NCI-H524 (cell line): ENCODE data around the gene FSIP1.

Experiments
- DNase-seq, 2 experiments: peaks; one replicate each; lab custom pipeline; 2025; lab: John Stamatoyannopoulos, UW

FSIP1 gene

DNA sequence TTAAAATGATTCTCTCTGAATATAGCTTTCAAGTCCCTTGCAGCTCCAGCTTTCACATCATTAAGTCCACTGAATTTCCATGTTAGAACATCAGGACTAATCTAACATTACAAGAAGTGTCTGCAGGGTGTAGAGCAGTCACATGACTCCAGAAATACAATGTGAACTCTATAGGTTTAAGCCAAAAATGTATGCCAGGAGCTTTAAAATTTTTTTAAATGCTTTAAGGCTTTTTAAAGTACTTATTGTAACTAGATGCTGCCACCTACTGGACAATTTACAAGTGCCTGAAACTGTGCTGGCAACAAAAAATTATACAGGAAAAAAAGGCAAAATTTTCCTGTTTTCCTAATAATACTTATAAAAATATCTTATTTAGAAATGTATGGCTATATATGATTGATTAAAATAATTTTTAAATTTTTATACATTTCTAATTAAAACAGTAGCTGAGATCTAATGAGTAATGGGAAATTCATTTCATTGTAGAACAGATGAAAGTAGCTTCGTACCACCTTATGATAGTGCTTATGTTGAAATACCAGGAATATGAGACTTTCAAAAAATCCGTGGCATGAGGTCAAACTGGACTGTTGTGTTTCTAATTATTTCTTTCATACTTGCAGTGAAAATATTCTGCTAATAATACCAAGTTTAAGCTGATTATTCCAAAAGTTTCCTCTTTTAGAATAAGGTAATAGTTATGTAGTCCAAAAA, 25.7 kb downstream of the FSIP1 start:
- peak in 1 of 2 experiments; percentile 66 for DNase-seq

DNA sequence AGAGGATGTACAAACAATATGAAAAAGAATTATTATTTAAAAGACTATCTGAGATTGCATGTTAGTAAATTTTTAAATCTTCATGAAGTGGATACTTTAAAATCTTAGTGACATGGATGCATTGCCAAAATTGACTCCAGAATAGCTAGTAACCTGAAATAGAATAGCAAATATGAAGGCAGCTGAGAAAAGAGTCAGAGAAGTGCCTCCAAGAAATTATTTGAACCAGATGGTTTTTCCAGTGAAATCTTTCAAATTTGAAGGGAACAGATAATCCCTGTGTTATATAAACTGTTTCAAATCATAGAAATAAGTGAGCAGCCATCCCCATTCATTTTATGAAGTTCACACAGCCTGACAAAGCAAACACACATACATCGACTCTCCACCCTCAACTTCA, 29.6 kb downstream of the FSIP1 start:
- no peak for DNase-seq

DNA sequence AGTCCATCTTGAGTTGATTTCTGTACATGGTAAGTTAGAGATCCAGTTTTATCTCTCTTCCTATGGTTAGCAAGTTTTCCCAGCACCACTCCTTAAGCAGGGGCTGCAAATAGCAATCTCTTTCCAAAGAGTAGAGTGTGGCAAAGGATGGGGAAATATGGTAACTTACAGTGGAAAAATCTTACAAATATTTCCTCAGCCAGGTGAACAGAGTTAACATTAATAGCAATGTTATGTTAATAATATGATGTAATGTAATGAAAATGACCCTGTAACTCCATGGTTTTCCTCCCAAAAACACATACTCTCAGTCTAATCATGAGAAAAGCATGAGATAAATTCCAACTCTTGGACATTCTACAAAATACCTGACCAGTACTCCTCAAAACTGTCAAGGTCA, 30.4 kb downstream of the FSIP1 start:
- DNase-seq, result no peak

DNA sequence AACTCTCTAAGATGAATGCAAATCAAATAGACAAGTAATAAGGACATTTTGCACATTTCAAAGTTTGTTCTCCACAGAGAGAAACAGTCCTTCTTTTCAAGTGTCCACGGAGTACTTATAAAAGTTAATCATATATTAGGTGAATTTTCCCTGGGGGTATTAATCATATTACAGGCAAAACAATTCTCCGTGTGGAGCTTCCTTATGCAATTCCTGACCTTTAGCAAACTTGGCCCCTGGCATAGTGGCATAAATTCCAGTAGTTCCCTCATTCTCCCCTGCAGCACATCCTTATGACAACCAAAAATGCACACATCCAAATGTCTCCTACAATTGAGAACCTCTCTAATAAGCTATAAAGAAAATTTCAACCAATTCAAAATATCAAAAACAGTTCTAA, 34.4 kb downstream of the FSIP1 start:
- no peak for DNase-seq

DNA sequence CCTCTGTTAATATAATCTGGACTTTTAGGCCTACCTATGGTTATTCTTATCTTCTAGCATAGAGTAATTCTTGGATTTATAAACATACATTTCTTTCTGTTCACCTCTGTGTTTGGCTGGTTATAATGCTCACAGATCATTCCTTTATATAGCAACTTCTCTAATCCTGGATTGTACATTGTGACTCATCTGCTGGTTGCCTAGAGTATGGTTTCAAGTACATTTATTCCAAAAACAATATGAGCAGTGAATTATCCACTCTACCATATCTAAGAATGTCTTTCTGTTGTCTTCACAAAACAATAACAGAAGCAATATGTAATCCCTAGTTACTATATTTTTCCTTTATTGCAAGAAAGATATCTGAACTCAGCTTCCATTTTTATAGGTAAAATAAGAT, 35.3 kb downstream of the FSIP1 start:
- no peak for DNase-seq

DNA sequence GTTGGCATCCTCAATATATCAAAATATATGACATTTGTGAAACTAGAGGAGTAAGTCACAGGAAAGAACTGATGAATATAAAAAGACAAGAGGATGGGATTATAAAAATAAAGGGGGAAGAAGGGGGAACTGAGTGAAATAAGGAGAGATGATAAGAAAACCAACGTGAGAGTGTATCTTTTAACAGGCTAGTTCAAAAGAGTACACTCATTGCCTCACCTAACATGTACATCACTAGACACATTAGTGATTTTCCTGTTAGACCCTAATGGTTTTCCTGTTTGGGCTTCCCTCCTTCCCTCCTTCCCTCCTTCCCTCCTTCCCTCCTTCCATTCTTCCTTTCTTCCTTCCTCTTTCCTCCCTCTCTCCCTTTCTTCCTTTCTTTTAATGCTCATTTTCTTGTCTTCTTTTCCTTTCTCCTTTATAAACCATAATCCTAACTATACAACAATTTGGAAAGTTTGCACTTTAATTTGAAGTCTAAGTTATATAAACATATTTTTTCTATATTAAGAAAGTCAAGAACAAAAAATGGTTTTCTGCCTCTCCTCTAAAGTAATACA, 35.8 kb downstream of the FSIP1 start:
- no peak for DNase-seq

DNA sequence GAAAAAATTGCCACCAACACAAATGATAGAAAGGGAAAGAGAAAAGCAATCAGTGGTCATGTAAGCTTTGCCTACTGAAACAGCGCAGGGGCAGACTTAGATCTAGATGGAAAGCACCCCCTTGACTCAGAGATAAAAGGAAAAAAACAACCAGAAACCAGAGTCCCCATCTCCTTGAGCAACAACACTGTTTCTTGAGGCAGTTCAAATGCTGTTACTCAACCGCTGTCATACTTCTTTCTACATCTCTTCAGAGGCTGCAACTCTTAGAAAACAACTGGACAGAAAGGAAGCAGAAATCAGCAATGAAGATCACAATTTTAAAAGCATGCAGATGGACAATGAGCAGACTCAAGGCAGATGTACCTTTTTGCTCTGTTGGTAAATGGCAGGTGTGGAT, 36.5 kb downstream of the FSIP1 start:
- DNase-seq, result no peak

DNA sequence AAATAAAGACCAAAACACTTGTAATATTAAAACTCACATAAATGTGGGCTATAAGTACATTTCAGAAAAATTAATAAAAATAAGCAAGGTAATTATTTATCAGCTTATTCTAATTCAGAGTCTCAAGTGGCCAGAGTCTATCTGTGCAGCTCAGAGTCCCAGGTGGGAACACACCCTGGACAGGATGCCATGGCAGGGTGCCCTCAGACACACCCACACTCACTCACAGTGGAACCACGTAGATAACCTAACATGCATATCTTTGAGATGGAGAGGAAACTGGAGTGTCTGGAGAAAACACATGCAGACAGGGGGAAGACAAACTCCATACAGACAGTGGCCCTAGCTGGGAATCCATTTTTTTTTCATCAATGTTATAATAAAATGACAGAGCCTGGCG, 37.2 kb downstream of the FSIP1 start:
- DNase-seq, result no peak

DNA sequence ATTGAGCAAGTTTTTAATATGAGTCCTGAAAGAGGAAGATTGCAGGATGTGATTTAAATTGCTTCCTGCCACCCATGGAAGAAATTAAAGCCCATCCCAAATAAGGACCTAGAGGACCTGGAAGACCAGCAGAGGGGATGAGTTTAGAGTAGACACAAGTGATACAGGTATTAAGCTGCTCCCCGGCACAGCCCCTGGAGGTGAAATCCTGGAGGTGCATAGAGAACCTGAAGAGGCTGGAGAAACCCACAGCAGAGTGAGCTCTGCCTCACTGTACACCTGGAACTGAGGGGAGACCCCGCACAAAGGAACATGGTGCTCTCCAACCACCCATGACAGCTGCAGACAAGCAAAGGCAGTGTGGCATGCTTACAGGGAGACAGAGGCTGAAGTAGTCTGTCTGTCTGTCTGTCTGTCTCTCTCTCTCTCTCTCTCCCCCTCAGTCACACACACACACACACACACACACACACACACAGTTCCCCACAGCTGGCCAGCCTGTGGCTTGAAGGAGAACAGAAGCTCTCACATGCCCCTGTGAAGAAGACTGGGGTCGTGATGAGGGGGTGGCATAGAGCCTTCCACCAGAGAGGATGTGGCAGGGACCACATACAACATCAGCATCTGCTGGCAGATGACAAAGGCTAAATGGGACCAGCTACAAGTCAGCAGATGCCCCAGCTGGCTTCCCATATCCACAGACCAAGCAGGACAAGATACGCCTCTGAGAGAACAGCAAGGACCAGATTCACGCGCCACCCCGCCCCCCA, 38.1 kb downstream of the FSIP1 start:
- no peak for DNase-seq

DNA sequence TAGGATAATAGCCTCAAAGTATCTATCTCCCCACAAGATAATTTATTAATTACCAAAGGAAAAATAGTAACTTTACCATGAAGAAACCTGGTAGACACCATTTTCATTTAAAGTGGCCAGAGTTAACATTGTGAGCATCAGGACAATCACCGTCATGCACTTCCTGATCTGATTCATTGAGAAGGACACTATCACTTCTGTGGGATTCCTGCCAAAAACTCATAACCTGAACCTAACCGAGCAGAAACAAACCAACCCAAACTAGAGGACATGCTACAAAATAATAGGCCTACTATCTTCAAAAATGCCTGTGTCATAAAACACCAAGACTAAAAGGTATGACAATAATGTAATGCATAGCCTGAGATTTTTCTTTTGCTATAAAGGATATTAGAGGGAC, 39.0 kb downstream of the FSIP1 start:
- no peak for DNase-seq

DNA sequence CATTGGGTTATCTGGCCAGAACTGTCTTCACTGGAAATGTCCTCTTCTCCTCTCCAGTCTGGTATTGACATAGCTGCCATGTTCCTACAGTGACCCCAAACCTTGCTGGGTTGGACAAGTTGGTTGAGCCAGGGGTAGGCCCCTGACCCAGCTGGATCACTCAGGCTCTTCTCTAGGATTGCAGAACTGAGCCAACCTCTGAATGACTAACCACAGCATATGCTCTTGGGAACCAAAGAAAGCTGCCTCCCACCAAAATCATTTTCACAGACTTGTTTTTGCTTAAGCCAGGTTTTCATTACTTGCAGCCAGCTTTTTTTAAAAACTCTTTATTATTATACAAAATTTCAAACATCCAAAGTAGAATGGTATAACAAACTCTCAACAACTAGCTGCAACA, 41.4 kb downstream of the FSIP1 start:
- DNase-seq, result no peak

DNA sequence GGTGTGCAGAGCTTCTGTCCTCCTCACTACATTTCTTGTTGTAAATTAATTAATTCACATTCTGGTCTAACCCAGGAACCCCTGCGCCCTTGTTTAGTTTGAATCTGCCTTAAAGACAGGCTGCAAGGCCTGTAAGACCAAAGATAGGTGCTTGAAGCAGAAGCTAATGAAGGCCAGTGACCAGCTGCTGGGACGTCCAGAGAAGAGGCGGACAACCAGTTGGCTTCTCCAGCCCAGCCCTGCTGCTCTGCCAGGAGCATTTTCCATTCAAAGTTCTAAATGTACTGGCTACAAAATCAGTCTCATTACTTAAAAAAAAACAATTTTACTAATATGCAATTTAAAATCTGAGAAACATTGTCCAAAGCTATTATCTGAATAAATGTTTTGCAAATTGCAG, 43.6 kb downstream of the FSIP1 start:
- DNase-seq, result no peak

DNA sequence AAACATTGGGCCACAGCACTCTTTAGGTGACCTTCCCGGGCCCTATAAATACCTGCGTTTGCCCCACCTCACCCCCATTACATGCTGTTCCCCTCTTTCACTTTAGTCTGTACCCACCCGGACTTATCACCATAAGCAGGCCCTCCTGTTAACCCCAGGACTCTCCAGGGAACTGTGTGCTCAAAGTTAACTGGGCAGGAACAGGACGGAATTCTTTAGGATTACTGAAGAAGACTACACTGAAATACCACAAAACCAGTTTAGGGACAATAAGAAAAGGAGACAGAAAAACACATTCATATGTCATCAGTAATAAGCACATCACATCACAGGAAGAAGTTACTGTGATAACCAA, 45.5 kb downstream of the FSIP1 start:
- no peak for DNase-seq

DNA sequence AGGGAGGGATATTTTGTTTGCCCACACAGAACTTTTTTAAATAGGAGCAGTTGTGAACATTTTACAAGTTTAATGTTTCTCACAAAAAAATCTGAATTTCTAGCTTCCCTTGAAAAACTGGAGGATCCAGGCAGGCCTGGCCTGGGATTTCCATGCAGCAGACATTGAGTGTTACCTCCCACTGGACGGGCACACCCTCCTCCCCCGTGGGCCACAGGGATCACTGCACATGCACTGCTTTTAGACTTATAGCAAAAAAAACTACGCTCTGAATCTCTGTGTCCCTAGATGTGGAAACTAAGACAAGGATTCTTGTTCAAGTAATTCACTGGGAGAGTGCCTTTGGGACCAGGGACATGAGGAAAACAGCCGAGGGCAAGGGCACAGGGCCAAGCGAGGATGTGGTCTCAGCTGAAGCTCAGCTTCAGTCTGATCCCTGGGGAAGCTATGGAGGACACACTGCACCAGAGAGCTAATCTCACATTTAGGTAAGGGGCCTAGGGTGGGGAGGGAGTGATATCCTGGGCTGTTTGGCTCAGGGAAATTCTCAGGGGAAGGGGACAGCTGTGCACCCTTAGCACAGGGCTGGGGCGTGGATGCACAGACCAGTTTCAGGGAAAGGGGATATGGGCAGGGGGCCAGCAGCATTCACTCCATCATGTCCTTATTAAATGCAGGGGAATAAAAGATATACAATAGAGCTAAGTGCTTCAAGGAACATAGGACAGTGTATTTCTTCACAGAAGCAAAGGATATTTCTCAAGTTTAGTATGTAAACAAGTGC, 46.0 kb downstream of the FSIP1 start:
- DNase-seq, result peak in 1 of 2 experiments; percentile 44

DNA sequence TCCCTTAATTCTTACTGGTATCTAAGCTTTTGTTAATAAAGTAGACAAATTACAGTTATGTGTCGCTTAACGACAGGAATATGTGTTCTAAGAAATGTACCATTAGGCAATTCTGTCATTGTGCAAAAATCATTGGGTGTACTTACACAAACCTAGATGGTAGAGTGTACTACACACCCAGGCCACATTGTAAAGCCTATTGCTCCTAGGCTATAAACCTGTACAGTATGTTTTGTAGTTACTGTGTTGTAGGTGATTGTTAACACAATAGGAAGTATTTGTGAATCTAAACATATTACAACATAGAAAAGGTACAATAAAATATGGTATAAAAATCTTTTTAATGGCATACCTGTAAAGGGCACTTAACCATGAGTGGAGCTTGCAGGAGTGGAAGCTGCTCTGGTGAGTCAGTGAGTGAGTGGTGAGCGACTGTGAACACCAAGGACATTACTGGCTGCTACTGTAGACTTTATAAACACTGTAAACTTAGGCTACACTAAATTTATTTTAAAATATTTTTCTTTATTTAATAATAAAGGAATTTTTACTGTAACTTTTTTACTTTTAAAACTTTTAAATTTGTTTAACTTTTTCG, 47.4 kb downstream of the FSIP1 start:
- no peak for DNase-seq

DNA sequence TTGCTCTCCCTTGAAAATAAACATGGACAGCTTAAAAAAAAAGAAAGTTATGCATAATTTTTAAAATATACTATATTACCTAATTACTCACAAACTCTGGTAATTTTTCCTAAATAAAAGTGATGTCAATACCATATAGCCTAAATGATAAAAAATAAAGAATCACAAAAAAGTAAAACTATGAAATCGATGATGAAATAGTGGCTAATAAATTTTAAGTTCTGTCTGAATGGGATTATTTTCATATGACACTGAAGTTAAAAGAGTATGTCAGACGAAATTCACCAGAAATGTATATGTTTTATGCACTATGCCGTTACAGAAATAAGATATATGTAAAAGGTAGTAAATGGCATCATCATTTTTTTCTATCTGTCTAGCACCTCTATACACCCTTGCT, 51.4 kb downstream of the FSIP1 start:
- no peak for DNase-seq

DNA sequence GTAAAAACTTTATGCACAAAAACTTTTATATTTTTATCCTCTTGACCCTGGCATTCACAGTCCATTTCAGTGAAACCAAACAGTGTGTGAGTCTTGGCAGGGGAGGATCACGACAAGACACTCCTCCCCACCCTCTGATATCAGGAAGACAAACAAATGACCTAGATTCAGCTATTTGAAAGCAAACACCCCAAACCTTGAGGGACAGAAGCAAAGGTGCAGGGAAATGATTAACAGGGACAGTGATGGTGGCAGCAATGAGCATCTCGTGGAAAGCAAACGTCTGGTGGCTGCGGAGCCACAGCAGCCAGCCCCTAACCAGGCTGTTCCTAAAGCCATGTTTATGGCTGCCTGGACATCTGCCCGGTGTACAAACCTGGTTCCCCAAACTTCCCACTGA, 52.1 kb downstream of the FSIP1 start:
- no peak for DNase-seq

DNA sequence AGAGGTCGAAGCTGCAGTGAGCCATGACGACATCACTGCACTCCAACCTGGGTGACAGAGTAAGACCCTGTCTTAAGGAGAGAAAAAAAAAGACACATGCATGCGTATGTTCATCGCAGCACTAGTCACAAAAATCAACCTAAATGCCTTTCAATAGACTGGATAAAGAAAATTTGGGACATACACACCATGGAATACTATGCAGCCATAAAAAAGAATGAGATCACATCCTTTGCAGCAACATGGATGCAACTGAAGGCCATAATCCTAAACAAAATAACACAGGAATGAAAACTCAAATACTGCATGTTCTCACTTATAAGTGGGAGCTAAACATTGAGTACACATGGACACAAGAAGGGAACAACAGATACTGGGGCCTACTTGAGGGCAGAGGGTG, 53.1 kb downstream of the FSIP1 start:
- no peak for DNase-seq

DNA sequence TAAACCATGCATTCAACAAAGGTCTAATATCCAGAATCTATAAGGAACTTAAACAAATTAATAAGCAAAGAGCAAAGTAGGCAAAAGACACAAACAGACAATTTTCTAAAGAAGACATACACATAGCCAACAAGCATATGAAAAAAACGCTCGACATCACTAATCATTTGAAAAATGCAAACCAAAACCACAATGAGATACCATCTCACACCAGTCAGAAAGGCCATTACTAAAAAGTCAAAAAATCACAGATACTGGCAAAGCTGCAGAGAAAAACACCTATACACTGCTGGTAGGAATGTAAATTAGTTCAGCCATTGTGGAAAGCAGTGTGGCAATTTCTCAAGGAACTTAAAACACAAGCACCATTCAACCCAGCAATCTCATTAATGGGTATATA, 53.8 kb downstream of the FSIP1 start:
- DNase-seq, result no peak

DNA sequence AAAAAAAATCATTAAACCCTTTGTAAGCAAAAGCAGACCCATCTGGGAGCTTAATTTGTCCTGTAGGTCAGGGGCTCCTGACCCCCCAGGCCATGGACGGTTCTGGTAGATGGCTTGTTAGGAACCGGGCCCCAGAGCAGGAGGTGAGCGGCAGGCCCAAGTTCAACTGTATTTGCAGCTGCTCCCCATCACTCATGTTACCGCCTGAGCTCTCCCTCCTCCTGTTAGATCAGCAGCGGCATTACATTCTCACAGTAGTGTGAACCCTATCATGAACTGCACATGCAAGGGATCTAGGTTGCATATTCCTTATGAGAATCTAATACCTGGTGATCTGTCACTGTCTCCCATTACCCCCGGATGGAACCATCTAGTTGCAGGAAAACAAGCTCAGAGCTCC, 60.7 kb downstream of the FSIP1 start:
- no peak for DNase-seq

DNA sequence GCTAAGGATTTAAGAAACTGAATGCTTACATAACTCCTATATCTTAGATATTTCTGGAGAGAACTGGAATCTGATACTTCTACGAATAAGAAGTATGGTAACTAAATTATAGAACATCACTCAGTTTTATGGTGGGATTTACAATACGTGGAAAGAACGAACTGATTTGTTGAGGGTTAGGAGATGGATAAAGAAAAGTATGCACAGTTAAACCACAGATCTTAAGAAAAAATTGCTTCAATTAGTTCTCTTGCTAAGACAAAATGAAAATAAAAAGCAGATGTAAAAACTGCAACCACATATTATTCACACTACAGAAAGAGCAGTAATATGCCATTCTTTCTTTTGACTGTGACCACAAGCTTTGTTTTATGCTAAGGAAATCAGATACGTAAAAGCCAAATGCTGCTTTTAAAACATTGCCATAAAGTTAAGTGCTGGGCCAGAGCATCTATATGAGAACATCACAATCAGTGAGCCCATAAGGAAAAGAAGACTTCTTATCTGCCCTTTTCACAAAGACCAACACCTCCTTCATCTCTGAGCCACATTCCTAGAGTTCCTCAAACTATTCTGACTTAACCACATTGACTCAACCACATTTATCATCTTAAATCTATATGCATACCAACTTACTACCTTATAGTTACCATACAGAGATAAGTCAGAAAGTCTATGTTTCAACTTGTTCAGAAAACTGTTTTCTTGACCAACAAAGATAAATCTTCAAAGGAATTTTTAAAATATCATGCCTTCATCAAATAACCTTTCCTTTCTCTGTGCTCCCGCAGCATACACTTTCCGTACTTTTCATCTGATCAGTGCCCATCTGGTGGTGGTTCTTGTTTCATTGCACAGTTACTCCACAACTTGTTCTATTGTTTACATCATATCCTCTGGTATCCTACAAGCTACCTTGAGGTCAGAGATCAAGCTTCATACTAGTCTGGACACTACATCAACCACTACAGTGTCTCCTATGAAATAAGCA, 61.7 kb downstream of the FSIP1 start:
- no peak for DNase-seq
